K562 (cell line): ENCODE data around the gene DYRK1A. TPM values are rescaled to one million over a fixed set of nuclear protein-coding genes. Genes with fewer than 3 reads are reported as not detected.

ENCODE experiments used
- BCL6 ChIP-seq: fragments of 250-450 bp; sonication (Bioruptor Pico); IDR thresholded peaks from 2 replicates; pipeline ENCODE4 v1.4.0; 2020
- GABPB1 ChIP-seq: sonication (generic); formaldehyde crosslinking; IDR thresholded peaks from 2 replicates; pipeline ENCODE4 v1.8.0; 2022; ENCODE audit warnings: mild to moderate bottlenecking, missing genetic modification reagents
- IRF2 ChIP-seq: sonication (generic); formaldehyde crosslinking; IDR thresholded peaks from 2 replicates; pipeline ENCODE4 v1.8.1; 2022; ENCODE audit warnings: mild to moderate bottlenecking, missing genetic modification reagents
- JUN ChIP-seq, 2 experiments: sonication (generic) in 1 of 2; formaldehyde crosslinking in 1 of 2; IDR thresholded peaks; 2 replicates each; pipeline versions ENCODE4 v1.6.1 to v1.8.0; 2012 to 2022; ENCODE audit warnings: borderline replicate concordance in 2 of 2, mild to moderate bottlenecking in 2 of 2, improper control_type of control experiment in 1 of 2, low read depth in 1 of 2, low read length in 1 of 2, missing genetic modification reagents in 1 of 2
- KLF6 ChIP-seq: fragments of 250-450 bp; sonication (Bioruptor Pico); IDR thresholded peaks from 2 replicates; pipeline ENCODE4 v1.4.0; 2020; ENCODE audit warnings: mild to moderate bottlenecking, moderate library complexity, borderline replicate concordance
- MBD2 ChIP-seq: sonication (generic); IDR thresholded peaks from 2 replicates; pipeline ENCODE4 v1.6.1; 2016; ENCODE audit warnings: low read depth, borderline replicate concordance
- PHTF2 ChIP-seq: fragments of 250-450 bp; sonication (Bioruptor Pico); IDR thresholded peaks from 2 replicates; pipeline ENCODE4 v1.5.0; 2021; ENCODE audit warnings: mild to moderate bottlenecking
- PTTG1 ChIP-seq: fragments of 450-650 bp; IDR thresholded peaks from 2 replicates; pipeline ENCODE4 v1.6.1; 2016; ENCODE audit warnings: low read depth, mild to moderate bottlenecking, missing genetic modification characterization, missing compliant biosample characterization
- SMAD4 ChIP-seq: fragments of 250-450 bp; sonication (Bioruptor Pico); conservative IDR thresholded peaks from 2 replicates; pipeline ENCODE4 v1.8.0; 2021; ENCODE audit warnings: inconsistent platforms, mild to moderate bottlenecking, moderate library complexity
- SRSF3 ChIP-seq: fragments of 200-400 bp; formaldehyde crosslinking; IDR thresholded peaks from 2 replicates; pipeline ENCODE4 v1.6.1; 2016; ENCODE audit warnings: mild to moderate bottlenecking, low read length, moderate library complexity; ENCODE audit not compliant: insufficient read depth
- STAT5A ChIP-seq: IDR thresholded peaks from 2 replicates; pipeline ENCODE4 v1.6.1; 2012; ENCODE audit warnings: low read length, inconsistent platforms, borderline replicate concordance
- ZNF121 ChIP-seq: sonication (generic); formaldehyde crosslinking; conservative IDR thresholded peaks from 2 replicates; pipeline ENCODE4 v1.8.0; 2022; ENCODE audit warnings: missing genetic modification reagents
- ZNF583 ChIP-seq: fragments of 250-450 bp; sonication (Bioruptor Pico); IDR thresholded peaks from 2 replicates; pipeline ENCODE4 v1.4.0; 2020
- polyA plus RNA-seq, 8 experiments: library from polyadenylated mRNA; depleted of rRNA in 4 of 8; stranded (reverse) in 5 of 8; unstranded in 3 of 8; fragments of >200 nt; fragmentation: Nextera tagmentation in 2 of 8; fragmentation: Illumina TruSeq in 1 of 8; extraction: Ambion mirVana in 2 of 8; extraction: Trizol in 1 of 8; gene quantifications; 2 replicates each; pipeline versions ENCODE4 v1.2.1 to v1.2.3, GENCODE V29; 2011 to 2014; ENCODE audit warnings: inconsistent platforms in 1 of 8, missing spikeins in 1 of 8
- total RNA-seq, 7 experiments: library from RNA; depleted of rRNA in 6 of 7; stranded (reverse); fragments of >200 nt in 6 of 7; fragmentation: Illumina TruSeq in 2 of 7; extraction: Trizol in 2 of 7; gene quantifications; 2 replicates each; pipeline versions ENCODE4 v1.2.1 to v1.2.3, GENCODE V29; 2011 to 2021; ENCODE audit warnings: low replicate concordance in 1 of 7
- TF ChIP-seq, protein P1 (sequence below): fragments of 450-650 bp; IDR thresholded peaks from 2 replicates; pipeline ENCODE4 v1.6.1; 2016
- TF ChIP-seq, protein P2 (sequence below): fragments of 200-600 bp; sonication (generic); IDR thresholded peaks from one replicate; pipeline ENCODE4 v1.6.1; 2012; ENCODE audit warnings: mild to moderate bottlenecking, low read depth, low read length, inconsistent platforms

DYRK1A gene
- total and polyA plus RNA-seq, 9 of the 15 experiments (the other 6 are each of a cell fraction or from before 2014, with no cell fraction given), result 3.7 to 64.8 (median 42.3) TPM

DNA sequence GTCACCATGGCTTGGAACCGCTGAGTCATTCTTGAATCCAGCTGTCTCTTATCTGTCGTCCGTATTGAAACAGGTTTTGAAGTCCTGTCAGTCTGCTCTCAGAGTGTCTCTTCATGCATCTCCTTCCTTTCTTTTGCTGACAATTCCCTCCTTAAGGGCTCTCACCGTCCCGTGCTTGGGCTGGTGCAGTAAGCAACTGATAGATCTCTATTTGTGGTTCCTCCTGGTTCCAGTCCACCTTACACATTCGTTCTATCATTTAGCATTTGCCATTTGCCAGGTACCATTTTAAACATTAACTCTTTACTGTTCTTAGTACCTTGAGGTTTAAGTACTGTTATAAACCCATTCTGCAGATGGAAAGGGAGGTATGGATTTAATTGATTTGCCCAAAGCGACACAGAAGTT, 88.9 kb downstream of the DYRK1A start (continued):
- TF ChIP-seq PTTG1 (tag) (no peak), JUN (IDR thresholded peaks at IDR 0.05; ENCODE audit: borderline replicate concordance, low read depth, low read length) (peak; percentile 80), JUN (CRISPR knock-in tag; IDR thresholded peaks at IDR 0.05; ENCODE audit: borderline replicate concordance) (no peak), IRF2 (no peak), MBD2 (0 out of 2 replicates have a peak, but pooled peaks have one; percentile 14), ZNF121 (CRISPR knock-in tag) (no peak), SMAD4 (peak; percentile 74), PHTF2 (CRISPR knock-in tag) (no peak), ZNF583 (CRISPR knock-in tag) (no peak), GABPB1 (CRISPR knock-in tag) (0 out of 2 replicates have a peak, but pooled peaks have one; percentile 26), SRSF3 (no peak), KLF6 (CRISPR knock-in tag) (no peak), STAT5A (peak; percentile 77), BCL6 (CRISPR knock-in tag) (no peak)
- TF ChIP-seq, protein P1, sequence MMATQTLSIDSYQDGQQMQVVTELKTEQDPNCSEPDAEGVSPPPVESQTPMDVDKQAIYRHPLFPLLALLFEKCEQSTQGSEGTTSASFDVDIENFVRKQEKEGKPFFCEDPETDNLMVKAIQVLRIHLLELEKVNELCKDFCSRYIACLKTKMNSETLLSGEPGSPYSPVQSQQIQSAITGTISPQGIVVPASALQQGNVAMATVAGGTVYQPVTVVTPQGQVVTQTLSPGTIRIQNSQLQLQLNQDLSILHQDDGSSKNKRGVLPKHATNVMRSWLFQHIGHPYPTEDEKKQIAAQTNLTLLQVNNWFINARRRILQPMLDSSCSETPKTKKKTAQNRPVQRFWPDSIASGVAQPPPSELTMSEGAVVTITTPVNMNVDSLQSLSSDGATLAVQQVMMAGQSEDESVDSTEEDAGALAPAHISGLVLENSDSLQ, result peak; percentile 97
- TF ChIP-seq, protein P2, sequence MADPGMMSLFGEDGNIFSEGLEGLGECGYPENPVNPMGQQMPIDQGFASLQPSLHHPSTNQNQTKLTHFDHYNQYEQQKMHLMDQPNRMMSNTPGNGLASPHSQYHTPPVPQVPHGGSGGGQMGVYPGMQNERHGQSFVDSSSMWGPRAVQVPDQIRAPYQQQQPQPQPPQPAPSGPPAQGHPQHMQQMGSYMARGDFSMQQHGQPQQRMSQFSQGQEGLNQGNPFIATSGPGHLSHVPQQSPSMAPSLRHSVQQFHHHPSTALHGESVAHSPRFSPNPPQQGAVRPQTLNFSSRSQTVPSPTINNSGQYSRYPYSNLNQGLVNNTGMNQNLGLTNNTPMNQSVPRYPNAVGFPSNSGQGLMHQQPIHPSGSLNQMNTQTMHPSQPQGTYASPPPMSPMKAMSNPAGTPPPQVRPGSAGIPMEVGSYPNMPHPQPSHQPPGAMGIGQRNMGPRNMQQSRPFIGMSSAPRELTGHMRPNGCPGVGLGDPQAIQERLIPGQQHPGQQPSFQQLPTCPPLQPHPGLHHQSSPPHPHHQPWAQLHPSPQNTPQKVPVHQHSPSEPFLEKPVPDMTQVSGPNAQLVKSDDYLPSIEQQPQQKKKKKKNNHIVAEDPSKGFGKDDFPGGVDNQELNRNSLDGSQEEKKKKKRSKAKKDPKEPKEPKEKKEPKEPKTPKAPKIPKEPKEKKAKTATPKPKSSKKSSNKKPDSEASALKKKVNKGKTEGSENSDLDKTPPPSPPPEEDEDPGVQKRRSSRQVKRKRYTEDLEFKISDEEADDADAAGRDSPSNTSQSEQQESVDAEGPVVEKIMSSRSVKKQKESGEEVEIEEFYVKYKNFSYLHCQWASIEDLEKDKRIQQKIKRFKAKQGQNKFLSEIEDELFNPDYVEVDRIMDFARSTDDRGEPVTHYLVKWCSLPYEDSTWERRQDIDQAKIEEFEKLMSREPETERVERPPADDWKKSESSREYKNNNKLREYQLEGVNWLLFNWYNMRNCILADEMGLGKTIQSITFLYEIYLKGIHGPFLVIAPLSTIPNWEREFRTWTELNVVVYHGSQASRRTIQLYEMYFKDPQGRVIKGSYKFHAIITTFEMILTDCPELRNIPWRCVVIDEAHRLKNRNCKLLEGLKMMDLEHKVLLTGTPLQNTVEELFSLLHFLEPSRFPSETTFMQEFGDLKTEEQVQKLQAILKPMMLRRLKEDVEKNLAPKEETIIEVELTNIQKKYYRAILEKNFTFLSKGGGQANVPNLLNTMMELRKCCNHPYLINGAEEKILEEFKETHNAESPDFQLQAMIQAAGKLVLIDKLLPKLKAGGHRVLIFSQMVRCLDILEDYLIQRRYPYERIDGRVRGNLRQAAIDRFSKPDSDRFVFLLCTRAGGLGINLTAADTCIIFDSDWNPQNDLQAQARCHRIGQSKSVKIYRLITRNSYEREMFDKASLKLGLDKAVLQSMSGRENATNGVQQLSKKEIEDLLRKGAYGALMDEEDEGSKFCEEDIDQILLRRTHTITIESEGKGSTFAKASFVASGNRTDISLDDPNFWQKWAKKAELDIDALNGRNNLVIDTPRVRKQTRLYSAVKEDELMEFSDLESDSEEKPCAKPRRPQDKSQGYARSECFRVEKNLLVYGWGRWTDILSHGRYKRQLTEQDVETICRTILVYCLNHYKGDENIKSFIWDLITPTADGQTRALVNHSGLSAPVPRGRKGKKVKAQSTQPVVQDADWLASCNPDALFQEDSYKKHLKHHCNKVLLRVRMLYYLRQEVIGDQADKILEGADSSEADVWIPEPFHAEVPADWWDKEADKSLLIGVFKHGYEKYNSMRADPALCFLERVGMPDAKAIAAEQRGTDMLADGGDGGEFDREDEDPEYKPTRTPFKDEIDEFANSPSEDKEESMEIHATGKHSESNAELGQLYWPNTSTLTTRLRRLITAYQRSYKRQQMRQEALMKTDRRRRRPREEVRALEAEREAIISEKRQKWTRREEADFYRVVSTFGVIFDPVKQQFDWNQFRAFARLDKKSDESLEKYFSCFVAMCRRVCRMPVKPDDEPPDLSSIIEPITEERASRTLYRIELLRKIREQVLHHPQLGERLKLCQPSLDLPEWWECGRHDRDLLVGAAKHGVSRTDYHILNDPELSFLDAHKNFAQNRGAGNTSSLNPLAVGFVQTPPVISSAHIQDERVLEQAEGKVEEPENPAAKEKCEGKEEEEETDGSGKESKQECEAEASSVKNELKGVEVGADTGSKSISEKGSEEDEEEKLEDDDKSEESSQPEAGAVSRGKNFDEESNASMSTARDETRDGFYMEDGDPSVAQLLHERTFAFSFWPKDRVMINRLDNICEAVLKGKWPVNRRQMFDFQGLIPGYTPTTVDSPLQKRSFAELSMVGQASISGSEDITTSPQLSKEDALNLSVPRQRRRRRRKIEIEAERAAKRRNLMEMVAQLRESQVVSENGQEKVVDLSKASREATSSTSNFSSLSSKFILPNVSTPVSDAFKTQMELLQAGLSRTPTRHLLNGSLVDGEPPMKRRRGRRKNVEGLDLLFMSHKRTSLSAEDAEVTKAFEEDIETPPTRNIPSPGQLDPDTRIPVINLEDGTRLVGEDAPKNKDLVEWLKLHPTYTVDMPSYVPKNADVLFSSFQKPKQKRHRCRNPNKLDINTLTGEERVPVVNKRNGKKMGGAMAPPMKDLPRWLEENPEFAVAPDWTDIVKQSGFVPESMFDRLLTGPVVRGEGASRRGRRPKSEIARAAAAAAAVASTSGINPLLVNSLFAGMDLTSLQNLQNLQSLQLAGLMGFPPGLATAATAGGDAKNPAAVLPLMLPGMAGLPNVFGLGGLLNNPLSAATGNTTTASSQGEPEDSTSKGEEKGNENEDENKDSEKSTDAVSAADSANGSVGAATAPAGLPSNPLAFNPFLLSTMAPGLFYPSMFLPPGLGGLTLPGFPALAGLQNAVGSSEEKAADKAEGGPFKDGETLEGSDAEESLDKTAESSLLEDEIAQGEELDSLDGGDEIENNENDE, result no peak
